ENCODE results near the gene ATXN1.

The ATXN1 gene

GRCh38 chr6:16285467-16286150 is 475.7 kb downstream of the ATXN1 start:
- peak overlapping the region; percentile 38 for H3K18ac ChIP-seq (ENCODE audit: low read length)
- no peak overlapping the region for H4K8ac ChIP-seq (ENCODE audit: low read depth, low read length)
- no peak overlapping the region for H2BK120ac ChIP-seq (ENCODE audit: low read depth, low read length)
- no peaks in the 10 kb centered on the region for H3K36me3 ChIP-seq (replicated peaks in 1 of 2; ENCODE audit: control insufficient read depth in 2 of 2, insufficient read depth in 2 of 2, low read length in 2 of 2)
- H3K4me2 ChIP-seq (ENCODE audit: insufficient read depth, low read length, poor library complexity, severe bottlenecking) = no peak overlapping the region
- H3K27ac ChIP-seq (replicated peaks; ENCODE audit: low read length) = no peak overlapping the region
- peak overlapping the region; percentile 25 for H2BK15ac ChIP-seq (ENCODE audit: low read length)
- H3K9ac ChIP-seq (ENCODE audit: low read depth, low read length, poor library complexity) = peak overlapping the region; percentile 7
- H3K23ac ChIP-seq (ENCODE audit: low read depth, low read length, poor library complexity) = no peak overlapping the region
- no peak overlapping the region for H2BK5ac ChIP-seq (ENCODE audit: low read length)
- no peaks in the 10 kb centered on the region for H3K79me1 ChIP-seq (ENCODE audit: low read depth, low read length)
- no peak overlapping the region for H3K4me3 ChIP-seq (ENCODE audit: low read length in 2 of 2)
- no peak for DNase-seq (ENCODE audit: low spot score)
- H4K91ac ChIP-seq (ENCODE audit: low read depth, low read length, poor library complexity) = no peak overlapping the region
- peaks cover 0 to 5% (median 0%) of the 10 kb centered on the region in 3 experiments for H3K27me3 ChIP-seq (ENCODE audit: control insufficient read depth in 3 of 3, insufficient read depth in 3 of 3, low read depth in 1 of 3, low read length in 3 of 3)
- WGBS, 2 donors (ENCODE audit: extremely low coverage in 2 of 2, insufficient read length in 2 of 2, insufficient replicate concordance in 1 of 2) = no CpG with 5 or more reads among the region's 11 CpGs
- H3K4me1 ChIP-seq (ENCODE audit: control insufficient read depth in 2 of 2, insufficient read depth in 1 of 2, low read depth in 1 of 2, low read length in 2 of 2) = peaks cover 0 to 4% of the 10 kb centered on the region in 2 donors
- H3K9me3 ChIP-seq (replicated peaks in 1 of 2; ENCODE audit: control insufficient read depth in 2 of 2, insufficient read depth in 1 of 2, low read depth in 1 of 2, low read length in 2 of 2) = no peaks in the 10 kb centered on the region
- peak overlapping the region; percentile 40 for H2AFZ ChIP-seq (ENCODE audit: low read length)
- H2BK12ac ChIP-seq (ENCODE audit: low read length) = no peak overlapping the region
- no peak overlapping the region for H3K14ac ChIP-seq (ENCODE audit: low read length)
- peak overlapping the region; percentile 48 for H2AK5ac ChIP-seq (ENCODE audit: low read depth, low read length)
- H3K4ac ChIP-seq (ENCODE audit: low read length) = no peak overlapping the region

GRCh38 chr6:16284472-16284871 is 476.8 kb downstream of the ATXN1 start:
- no peak overlapping the region for H3K18ac ChIP-seq (ENCODE audit: low read length)
- peak overlapping the region; percentile 19 for H4K8ac ChIP-seq (ENCODE audit: low read depth, low read length)
- H2AK5ac ChIP-seq (ENCODE audit: low read depth, low read length) = no peak overlapping the region
- no peak overlapping the region for H2AFZ ChIP-seq (ENCODE audit: low read length)
- no peaks in the 10 kb centered on the region for H3K36me3 ChIP-seq (replicated peaks in 1 of 2; ENCODE audit: control insufficient read depth in 2 of 2, insufficient read depth in 2 of 2, low read length in 2 of 2)
- no peak overlapping the region for H4K91ac ChIP-seq (ENCODE audit: low read depth, low read length, poor library complexity)
- H3K4me3 ChIP-seq (ENCODE audit: low read length in 2 of 2) = peak overlapping the region in 1 of 2 donors; percentile 12
- H3K27me3 ChIP-seq (ENCODE audit: control insufficient read depth in 3 of 3, insufficient read depth in 3 of 3, low read depth in 1 of 3, low read length in 3 of 3) = peaks cover 0 to 5% (median 0%) of the 10 kb centered on the region in 3 experiments
- H3K9ac ChIP-seq (ENCODE audit: low read depth, low read length, poor library complexity) = peak overlapping the region; percentile 24
- peak overlapping the region; percentile 5 for H2BK15ac ChIP-seq (ENCODE audit: low read length)
- no peak overlapping the region for H3K27ac ChIP-seq (replicated peaks; ENCODE audit: low read length)
- no CpG with 5 or more reads among the region's 14 CpGs for WGBS, 2 donors (ENCODE audit: extremely low coverage in 2 of 2, insufficient read length in 2 of 2, insufficient replicate concordance in 1 of 2)
- H3K79me1 ChIP-seq (ENCODE audit: low read depth, low read length) = no peaks in the 10 kb centered on the region
- H2BK12ac ChIP-seq (ENCODE audit: low read length) = no peak overlapping the region
- H3K4me1 ChIP-seq (ENCODE audit: control insufficient read depth in 2 of 2, insufficient read depth in 1 of 2, low read depth in 1 of 2, low read length in 2 of 2) = peaks cover 0 to 4% of the 10 kb centered on the region in 2 donors
- no peak overlapping the region for H3K4me2 ChIP-seq (ENCODE audit: insufficient read depth, low read length, poor library complexity, severe bottlenecking)
- H3K14ac ChIP-seq (ENCODE audit: low read length) = peak overlapping the region; percentile 97
- no peak overlapping the region for H3K23ac ChIP-seq (ENCODE audit: low read depth, low read length, poor library complexity)
- no peak overlapping the region for H2BK120ac ChIP-seq (ENCODE audit: low read depth, low read length)
- peak overlapping the region; percentile 54 for H2BK5ac ChIP-seq (ENCODE audit: low read length)
- no peak for DNase-seq (ENCODE audit: low spot score)
- H3K4ac ChIP-seq (ENCODE audit: low read length) = no peak overlapping the region
- H3K9me3 ChIP-seq (replicated peaks in 1 of 2; ENCODE audit: control insufficient read depth in 2 of 2, insufficient read depth in 1 of 2, low read depth in 1 of 2, low read length in 2 of 2) = no peaks in the 10 kb centered on the region

- no peak overlapping the region for H3K23ac ChIP-seq (ENCODE audit: low read depth, low read length, poor library complexity)
- no peak overlapping the region for H4K8ac ChIP-seq (ENCODE audit: low read depth, low read length)
- no peak overlapping the region for H2BK12ac ChIP-seq (ENCODE audit: low read length)
- no peak overlapping the region for H3K9ac ChIP-seq (ENCODE audit: low read depth, low read length, poor library complexity)
- no peak overlapping the region for H3K4ac ChIP-seq (ENCODE audit: low read length)
- peaks cover 8 to 16% of the 10 kb centered on the region in 2 donors for H3K4me1 ChIP-seq (ENCODE audit: control insufficient read depth in 2 of 2, insufficient read depth in 1 of 2, low read depth in 1 of 2, low read length in 2 of 2)
- H3K4me3 ChIP-seq (ENCODE audit: low read length in 2 of 2) = no peak overlapping the region
- H3K9me3 ChIP-seq (replicated peaks in 1 of 2; ENCODE audit: control insufficient read depth in 2 of 2, insufficient read depth in 1 of 2, low read depth in 1 of 2, low read length in 2 of 2) = no peaks in the 10 kb centered on the region
- WGBS, 2 donors (ENCODE audit: extremely low coverage in 2 of 2, insufficient read length in 2 of 2, insufficient replicate concordance in 1 of 2) = no CpG with 5 or more reads among the region's 4 CpGs
- no peak overlapping the region for H3K18ac ChIP-seq (ENCODE audit: low read length)
- H2BK120ac ChIP-seq (ENCODE audit: low read depth, low read length) = no peak overlapping the region
- H2AK5ac ChIP-seq (ENCODE audit: low read depth, low read length) = no peak overlapping the region
- no peak overlapping the region for H3K4me2 ChIP-seq (ENCODE audit: insufficient read depth, low read length, poor library complexity, severe bottlenecking)
- H3K36me3 ChIP-seq (replicated peaks in 1 of 2; ENCODE audit: control insufficient read depth in 2 of 2, insufficient read depth in 2 of 2, low read length in 2 of 2) = no peaks in the 10 kb centered on the region
- no peak overlapping the region for H3K14ac ChIP-seq (ENCODE audit: low read length)
- DNase-seq (ENCODE audit: low spot score) = no peak
- H2AFZ ChIP-seq (ENCODE audit: low read length) = no peak overlapping the region
- H3K27ac ChIP-seq (replicated peaks; ENCODE audit: low read length) = no peak overlapping the region
- no peak overlapping the region for H2BK5ac ChIP-seq (ENCODE audit: low read length)
- H4K91ac ChIP-seq (ENCODE audit: low read depth, low read length, poor library complexity) = no peak overlapping the region
- H3K27me3 ChIP-seq (ENCODE audit: control insufficient read depth in 3 of 3, insufficient read depth in 3 of 3, low read depth in 1 of 3, low read length in 3 of 3) = peaks cover 0 to 5% (median 0%) of the 10 kb centered on the region in 3 experiments
- H2BK15ac ChIP-seq (ENCODE audit: low read length) = no peak overlapping the region
- no peaks in the 10 kb centered on the region for H3K79me1 ChIP-seq (ENCODE audit: low read depth, low read length)
These were observed 478.9 kb downstream of the ATXN1 start for GRCh38 chr6:16282370-16282769.

GRCh38 chr6:16279243-16279642 is 482.0 kb downstream of the ATXN1 start:
- Histone ChIP-seq H2BK12ac (ENCODE audit: low read length) (no peak overlapping the region), H3K4me2 (ENCODE audit: insufficient read depth, low read length, poor library complexity, severe bottlenecking) (no peak overlapping the region), H3K9me3 (replicated peaks in 1 of 2; ENCODE audit: control insufficient read depth in 2 of 2, insufficient read depth in 1 of 2, low read depth in 1 of 2, low read length in 2 of 2) (no peaks in the 10 kb centered on the region), H3K18ac (ENCODE audit: low read length) (peak overlapping the region; percentile 16), H2BK120ac (ENCODE audit: low read depth, low read length) (no peak overlapping the region), H3K9ac (ENCODE audit: low read depth, low read length, poor library complexity) (no peak overlapping the region), H3K79me1 (ENCODE audit: low read depth, low read length) (no peaks in the 10 kb centered on the region), H3K36me3 (replicated peaks in 1 of 2; ENCODE audit: control insufficient read depth in 2 of 2, insufficient read depth in 2 of 2, low read length in 2 of 2) (no peaks in the 10 kb centered on the region), H2BK15ac (ENCODE audit: low read length) (peak overlapping the region; percentile 92), H3K4me3 (ENCODE audit: low read length in 2 of 2) (no peak overlapping the region), H3K14ac (ENCODE audit: low read length) (no peak overlapping the region), H2BK5ac (ENCODE audit: low read length) (peak overlapping the region; percentile 39), H3K23ac (ENCODE audit: low read depth, low read length, poor library complexity) (no peak overlapping the region), H3K4ac (ENCODE audit: low read length) (no peak overlapping the region), H3K4me1 (ENCODE audit: control insufficient read depth in 2 of 2, insufficient read depth in 1 of 2, low read depth in 1 of 2, low read length in 2 of 2) (peaks cover 14 to 18% of the 10 kb centered on the region in 2 donors), H4K8ac (ENCODE audit: low read depth, low read length) (no peak overlapping the region), H2AFZ (ENCODE audit: low read length) (no peak overlapping the region), H2AK5ac (ENCODE audit: low read depth, low read length) (peak overlapping the region; percentile 49), H3K27me3 (ENCODE audit: control insufficient read depth in 3 of 3, insufficient read depth in 3 of 3, low read depth in 1 of 3, low read length in 3 of 3) (no peaks in the 10 kb centered on the region), H3K27ac (replicated peaks; ENCODE audit: low read length) (no peak overlapping the region), H4K91ac (ENCODE audit: low read depth, low read length, poor library complexity) (no peak overlapping the region)
- WGBS, 2 donors (ENCODE audit: extremely low coverage in 2 of 2, insufficient read length in 2 of 2, insufficient replicate concordance in 1 of 2) = no CpG with 5 or more reads among the region's 5 CpGs
- no peak for DNase-seq (ENCODE audit: low spot score)
